Hepatic stellate cell (primary cell): ENCODE data around the gene DHX30.
"Not testable (repeated sequence)": the region's sequence is repeated elsewhere in the genome, so short reads cannot be mapped to it uniquely, and the experiment has no call there.

Experiments
- DNase-seq: peaks from one replicate; pipeline ENCODE4 v3.0.0; 2011; ENCODE audit warnings: low spot score

DHX30 gene, protein sequence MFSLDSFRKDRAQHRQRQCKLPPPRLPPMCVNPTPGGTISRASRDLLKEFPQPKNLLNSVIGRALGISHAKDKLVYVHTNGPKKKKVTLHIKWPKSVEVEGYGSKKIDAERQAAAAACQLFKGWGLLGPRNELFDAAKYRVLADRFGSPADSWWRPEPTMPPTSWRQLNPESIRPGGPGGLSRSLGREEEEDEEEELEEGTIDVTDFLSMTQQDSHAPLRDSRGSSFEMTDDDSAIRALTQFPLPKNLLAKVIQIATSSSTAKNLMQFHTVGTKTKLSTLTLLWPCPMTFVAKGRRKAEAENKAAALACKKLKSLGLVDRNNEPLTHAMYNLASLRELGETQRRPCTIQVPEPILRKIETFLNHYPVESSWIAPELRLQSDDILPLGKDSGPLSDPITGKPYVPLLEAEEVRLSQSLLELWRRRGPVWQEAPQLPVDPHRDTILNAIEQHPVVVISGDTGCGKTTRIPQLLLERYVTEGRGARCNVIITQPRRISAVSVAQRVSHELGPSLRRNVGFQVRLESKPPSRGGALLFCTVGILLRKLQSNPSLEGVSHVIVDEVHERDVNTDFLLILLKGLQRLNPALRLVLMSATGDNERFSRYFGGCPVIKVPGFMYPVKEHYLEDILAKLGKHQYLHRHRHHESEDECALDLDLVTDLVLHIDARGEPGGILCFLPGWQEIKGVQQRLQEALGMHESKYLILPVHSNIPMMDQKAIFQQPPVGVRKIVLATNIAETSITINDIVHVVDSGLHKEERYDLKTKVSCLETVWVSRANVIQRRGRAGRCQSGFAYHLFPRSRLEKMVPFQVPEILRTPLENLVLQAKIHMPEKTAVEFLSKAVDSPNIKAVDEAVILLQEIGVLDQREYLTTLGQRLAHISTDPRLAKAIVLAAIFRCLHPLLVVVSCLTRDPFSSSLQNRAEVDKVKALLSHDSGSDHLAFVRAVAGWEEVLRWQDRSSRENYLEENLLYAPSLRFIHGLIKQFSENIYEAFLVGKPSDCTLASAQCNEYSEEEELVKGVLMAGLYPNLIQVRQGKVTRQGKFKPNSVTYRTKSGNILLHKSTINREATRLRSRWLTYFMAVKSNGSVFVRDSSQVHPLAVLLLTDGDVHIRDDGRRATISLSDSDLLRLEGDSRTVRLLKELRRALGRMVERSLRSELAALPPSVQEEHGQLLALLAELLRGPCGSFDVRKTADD

GRCh38 chr3:47802734-47803479, at the start of gene DHX30:
DHX30 (plus strand) TSS chr3:47803138; CDS start chr3:47810684, 7,546 bp downstream.
- DNase-seq = peak; percentile 89

DNA sequence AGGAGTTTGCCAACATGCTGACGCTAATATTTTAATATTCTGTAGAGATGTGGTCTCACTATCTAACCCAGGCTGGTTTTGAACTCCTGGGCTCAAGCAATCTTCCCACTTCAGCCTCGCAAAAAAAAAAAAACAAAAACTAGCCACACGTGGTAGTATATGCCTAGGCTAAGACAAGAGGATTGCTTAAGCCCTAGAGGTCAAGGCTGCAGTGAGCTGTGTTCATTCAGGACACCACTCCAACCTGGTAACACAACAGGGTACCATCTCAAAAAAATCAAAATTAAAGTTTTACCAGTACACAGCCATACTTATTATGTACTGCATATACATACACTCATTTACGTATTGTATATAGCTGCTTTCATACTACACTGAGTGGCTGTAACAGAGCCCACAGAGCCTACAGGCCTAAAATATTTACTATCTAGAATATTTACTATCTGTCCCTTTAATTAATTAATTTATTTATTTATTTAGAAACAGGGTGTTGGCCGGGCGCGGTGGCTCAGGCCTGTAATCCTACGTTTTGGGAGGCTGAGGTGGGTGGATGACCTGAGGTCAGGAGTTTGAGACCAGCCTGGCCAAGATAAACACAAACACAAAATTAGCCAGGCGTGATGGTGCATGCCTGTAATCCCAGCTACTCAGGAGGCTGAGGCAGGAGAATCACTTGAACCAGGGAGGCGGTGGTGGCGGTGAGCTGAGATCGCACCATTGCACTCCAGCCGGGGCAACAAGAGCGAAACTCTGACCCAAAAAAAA, 44.5 kb upstream of the DHX30 start:
- no peak for DNase-seq

DNA sequence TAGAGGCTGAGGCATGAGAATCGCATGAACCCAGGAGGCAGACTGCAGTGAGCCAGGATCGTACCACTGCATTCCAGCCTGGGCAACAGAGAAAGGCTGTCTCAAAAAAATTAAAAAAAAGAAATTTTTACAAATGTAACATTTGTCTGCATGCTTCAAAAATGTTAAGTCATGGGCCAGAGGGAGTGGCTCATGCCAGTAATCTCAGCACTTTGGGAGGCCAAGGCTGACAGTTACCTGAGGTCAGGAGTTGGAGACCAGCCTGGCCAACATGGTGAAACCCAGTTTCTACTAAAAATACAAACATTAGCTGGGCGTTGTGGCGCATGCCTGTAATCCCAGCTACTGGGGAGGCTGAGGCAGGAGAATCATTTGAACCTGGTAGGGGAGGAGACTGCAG, 42.7 kb upstream of the DHX30 start:
- DNase-seq = not testable (repeated sequence)

DNA sequence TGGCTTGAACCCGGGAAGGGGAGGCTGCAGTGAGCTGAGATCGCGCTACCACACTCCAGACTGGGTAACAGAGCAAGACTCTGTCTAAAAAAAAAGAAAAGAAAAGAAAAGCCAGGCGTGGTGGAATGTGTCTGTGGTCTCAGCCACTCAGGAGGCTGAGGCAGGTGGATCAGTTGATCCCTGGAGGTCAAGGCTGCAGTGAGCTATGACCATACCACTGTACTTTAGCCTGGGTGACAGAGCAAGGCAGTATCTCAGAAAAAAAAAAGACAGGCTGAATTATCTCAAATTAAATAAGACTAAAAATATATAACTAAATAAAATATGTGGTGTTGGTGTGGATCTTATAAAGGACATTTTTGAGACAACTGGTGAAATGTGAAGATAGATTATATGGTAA, 41.9 kb upstream of the DHX30 start:
- no peak for DNase-seq

- DNase-seq = no peak
Measured at GRCh38 chr3:47762233-47762632, 40.7 kb upstream of the DHX30 start.

DNA sequence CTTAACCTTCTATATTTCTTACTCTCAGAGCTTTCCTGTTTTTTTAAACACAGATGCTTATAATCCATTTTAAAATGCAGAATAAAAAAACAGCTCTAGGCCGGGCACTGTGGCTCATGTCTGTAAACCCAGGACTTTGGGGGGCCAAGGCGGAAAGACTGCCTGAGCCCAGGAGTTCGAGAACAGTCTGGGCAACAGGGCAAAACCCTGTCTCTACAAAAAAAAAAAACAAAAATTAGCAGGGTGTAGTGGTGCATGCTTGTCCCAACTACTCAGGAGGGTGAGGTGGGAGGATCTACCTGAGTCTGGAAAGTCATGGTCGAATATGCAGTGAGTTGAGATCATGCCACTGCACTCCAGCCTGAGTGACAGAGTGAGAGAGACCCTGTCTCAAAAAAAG, 36.8 kb upstream of the DHX30 start:
- DNase-seq = no peak

DNA sequence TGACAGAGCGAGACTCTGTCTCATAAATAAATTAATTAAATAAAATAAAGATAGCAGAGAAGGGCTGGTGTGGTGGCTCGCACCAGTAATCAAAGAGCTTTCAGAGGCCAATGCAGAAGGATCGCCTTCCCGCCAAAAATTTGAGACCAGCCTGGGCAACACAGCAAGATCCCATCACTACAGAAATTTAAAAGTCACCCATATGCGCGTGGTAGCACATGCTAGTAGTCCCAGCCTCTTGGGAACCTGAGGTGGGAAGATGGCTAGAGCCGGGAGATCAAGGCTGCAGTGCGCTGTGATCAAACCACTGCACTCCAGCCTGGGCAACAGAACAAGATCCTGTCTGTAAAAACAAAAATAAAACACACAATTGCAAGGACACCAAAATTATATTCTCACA, 30.9 kb upstream of the DHX30 start:
- DNase-seq = no peak

GRCh38 chr3:47772788-47773187, 30.1 kb upstream of the DHX30 start:
- no peak for DNase-seq

DNA sequence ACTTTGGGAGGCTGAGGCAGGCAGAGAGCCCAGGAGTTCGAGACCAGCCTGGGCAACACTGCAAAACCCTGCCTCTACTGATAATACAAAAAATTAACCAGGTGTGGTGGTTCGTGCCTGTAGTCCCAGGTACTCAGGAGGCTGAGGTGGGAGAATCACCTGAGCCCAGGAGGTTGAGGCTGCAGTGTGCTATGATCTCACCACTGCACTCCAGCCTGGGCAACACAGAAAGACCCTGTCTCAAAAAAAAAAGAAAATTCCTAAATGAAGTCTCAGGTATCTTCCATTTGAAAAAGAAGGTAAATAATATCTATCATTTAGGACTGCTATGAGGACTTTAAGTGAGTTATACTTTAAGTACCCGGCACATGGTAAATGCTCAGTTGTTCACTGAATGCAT, 24.2 kb upstream of the DHX30 start:
- no peak for DNase-seq

DNA sequence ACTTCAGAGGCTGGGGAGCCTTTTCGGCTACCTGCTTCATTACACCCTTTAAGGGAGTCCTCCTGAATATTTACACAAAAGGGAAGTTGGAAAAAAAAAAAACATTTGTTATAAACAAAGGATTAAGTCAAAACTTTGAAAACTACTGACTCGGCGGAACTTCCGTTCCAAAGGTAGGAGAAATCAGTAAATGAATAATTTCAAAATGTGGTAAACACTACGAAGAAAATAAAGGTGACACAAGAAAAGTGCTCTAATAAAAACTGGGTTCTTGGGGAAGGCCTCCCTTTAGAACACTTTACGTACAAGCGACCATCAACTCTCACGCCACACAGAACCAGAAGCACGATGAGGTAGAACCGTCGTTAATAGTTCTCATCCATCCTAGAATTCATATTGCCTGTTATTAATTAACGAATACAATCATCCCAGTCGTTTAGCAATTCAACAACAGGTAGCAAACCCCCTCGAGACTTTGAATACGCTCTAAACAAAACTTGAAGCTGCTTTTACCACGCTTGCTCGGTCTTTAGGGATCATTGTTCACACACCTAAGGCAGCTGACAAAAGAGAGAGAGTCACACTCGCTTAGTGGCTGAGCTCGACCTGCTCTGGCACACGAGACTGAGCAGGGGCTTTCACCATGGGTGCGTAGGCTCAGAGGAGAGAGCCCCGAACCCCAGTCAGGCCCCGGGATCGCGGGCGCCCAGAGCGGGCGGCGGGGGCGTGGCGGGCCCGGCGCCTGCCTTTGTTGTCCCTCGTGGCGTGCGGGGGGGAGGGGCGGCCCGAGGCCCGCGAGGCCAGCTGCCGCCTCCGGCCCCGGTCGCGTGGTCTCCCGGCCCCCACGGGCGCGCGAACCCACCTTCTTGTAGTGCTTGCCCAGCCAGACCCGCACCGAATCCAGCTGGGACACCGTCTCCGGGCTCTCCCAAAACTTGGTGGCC, 21.9 kb upstream of the DHX30 start:
- peak; percentile 54 for DNase-seq

DNA sequence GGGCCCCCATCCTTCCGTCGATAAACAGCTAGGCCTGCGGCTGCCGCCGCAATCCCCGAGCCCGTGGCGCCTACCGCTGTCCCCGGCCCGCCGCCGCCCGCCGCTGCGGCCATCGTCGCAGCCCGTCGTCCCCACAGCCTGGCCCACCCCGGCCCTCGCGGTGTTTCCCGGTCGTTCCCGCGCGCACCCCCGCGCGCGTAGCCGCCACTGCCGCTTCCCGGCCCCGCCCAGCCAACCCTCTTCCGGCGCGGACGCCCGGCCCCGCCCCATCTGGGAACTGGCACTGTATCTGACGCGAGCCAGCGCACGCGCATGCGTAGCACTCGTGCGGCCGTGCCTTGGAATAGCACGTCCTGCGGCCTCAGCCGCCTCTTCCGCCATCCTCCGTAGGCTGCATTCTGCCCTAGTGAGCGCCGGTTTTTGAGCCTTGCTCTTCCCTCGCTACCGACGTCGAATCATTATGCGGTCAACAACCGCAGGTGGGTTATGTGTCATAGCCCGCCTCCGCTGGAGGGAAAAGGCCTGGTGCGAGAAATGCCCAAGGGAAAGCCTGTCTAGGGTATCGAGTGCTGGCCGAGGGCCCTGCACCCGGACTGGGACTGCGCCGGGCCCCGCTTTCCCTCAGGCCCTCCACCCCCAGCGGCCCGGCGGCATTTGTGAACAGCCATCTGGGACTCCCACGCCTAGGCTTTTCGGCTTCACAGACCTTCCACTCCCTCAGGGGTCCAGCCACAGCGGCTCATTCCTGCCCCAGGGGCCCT, 21.1 kb upstream of the DHX30 start, which contains the start of gene SMARCC1:
TSS of gene SMARCC1 (minus strand) at position 209 of the 761 bp plus-strand sequence. CDS start at position 113, 96 bp downstream.
- peak; percentile 98 for DNase-seq

DNA sequence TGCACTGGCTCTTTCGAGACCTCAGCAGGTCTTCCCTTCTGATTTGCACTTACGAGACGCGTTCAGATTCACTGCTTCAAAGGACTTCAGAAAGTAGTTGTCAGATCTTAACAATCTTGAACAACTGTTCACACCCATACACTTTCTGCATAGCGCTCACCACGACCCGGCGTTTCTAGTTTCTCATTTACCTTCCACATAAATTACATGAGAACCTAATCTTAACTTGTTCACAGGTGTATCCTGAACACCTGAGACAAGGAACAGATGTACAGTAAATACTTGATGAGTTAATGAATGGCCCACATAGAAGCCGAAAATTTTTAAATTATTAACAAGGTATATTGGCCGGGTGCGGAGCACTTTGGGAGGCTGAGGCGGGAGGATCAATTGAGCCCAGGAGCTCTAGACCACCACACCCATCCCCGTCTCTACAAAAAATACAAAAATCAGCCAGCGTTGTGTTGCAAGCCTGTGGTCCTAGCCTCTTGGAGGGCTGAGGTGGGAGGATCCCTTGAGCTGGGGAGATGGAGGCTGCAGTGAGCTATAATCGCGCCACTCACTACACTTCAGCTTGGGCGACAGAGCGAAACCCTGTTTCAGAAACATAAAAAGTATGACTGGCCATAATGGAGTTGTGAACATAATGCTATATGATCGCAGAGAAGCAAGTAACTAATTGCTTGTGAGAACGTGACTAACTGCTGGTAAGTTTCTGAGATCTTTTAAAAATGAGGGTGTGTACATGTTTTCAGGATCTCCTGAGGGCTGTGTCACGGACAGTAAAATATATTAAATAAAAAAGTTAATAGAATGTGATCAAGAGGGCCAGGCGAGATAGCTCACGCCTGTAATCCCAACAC, 20.3 kb upstream of the DHX30 start:
- no peak for DNase-seq

DNA sequence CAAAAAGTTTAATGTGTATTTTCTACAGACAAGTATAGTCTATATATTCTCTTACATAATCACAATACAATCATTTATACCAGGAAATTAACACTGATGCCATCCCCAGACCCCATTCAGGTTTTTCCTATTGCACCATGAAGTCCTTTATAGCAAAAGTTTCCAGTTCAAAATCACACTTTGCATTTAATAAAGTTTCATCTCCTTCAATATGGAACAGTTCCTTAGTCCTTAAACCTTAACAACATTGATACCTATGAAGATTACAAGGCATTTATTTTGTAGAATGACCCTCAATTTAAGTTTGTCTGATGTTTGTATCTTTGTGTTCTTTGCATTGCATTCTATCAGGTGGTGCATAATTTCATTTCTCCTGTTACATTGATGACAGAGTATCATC, 19.3 kb upstream of the DHX30 start:
- DNase-seq = no peak

DNA sequence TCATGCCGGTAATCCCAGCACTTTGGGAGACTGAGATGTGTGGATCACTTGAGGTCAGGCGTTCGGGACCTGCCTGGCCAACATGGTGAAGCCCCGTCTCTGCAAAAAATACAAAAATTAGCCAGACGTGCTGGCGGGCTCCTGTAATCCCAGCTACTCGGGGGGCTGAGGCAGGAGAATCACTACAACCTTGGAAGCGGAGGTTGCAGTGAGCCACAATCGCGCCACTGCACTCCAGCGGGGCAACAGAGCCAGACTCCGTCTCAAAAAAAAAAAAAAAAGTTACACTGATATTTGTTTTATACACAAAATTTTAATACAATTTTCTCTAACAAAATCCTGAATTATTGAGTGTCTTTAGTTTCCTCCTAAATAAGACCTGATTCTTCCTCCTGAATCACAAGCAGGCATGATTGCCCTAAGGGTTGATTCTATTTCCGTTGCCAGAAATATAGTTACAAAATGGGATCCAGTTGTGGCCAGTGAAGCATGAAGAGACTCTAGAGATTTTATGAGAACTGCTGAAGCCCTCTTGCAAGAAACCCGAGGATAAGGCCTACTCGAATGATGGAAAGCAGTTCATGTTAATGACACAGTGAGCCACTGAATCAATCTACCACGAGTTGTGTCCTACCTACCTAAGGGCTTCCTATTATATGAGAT, 11.6 kb upstream of the DHX30 start:
- DNase-seq = no peak

DNA sequence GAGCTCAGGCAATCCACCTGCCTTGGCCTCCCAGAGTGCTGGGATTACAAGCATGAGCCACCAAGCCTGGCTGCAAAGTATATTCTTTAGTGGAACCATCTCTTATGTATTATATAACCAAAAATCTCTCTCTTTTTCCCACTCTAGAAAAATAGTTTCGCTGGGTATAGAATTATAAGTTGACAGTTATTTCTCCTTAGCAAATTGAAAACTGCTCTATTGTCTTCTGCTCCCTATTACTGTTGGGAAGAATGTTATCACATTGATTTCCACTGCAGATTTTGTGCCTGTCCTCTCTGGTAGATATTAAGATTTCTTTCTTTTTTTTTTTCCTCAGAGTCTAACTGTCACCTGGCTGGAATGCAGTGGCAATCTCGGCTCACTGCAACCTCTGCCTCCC, 10.2 kb upstream of the DHX30 start:
- no peak for DNase-seq

GRCh38 chr3:47794544-47794943, 8.4 kb upstream of the DHX30 start:
- DNase-seq = no peak

DNA sequence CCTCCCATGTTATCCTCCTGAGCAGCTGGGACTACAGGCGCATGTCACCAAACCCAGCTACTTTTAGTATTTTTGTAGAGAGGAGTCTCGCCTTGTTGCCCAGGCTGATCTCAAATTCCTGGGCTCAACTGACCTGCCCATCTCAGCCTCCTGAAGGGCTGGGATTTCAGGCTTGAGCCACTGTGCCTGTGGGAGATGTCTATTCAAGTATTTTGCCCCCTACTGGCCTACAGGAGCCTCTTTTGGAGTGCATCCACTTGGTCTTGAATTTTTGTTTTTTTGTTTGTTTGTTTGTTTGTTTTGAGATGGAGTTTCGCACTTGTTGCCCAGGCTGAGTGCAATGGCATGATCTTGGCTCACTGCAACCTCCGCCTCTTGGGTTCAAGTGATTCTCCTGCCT, 3.2 kb upstream of the DHX30 start:
- no peak for DNase-seq
